ENCODE results near the gene NF1.

- TF ChIP-seq CTCF (IDR thresholded peaks at IDR 0.05 in 8 of 11, conservative IDR thresholded peaks at IDR 0.05 in 3 of 11), result no peak
- no peak for TF ChIP-seq POLR2A (IDR thresholded peaks at IDR 0.05)
- no peak for TF ChIP-seq POLR2AphosphoS5 (IDR thresholded peaks at IDR 0.05)
These were observed 158.0 kb downstream of the NF1 start for GRCh38 chr17:31252741-31253140.
